ENCODE measurements around the gene VPS37D. TPM values are rescaled to one million over a fixed set of nuclear protein-coding genes. Genes with fewer than 3 reads are reported as not detected.
A peak's percentile ranks its signal among the peaks of the same experiment; 100 is the strongest.
"Not testable (repeated sequence)": the region's sequence is repeated elsewhere in the genome, so short reads cannot be mapped to it uniquely, and the experiment has no call there.

Gene VPS37D
- polyA plus RNA-seq, 1 experiment = 1.8 TPM

DNA sequence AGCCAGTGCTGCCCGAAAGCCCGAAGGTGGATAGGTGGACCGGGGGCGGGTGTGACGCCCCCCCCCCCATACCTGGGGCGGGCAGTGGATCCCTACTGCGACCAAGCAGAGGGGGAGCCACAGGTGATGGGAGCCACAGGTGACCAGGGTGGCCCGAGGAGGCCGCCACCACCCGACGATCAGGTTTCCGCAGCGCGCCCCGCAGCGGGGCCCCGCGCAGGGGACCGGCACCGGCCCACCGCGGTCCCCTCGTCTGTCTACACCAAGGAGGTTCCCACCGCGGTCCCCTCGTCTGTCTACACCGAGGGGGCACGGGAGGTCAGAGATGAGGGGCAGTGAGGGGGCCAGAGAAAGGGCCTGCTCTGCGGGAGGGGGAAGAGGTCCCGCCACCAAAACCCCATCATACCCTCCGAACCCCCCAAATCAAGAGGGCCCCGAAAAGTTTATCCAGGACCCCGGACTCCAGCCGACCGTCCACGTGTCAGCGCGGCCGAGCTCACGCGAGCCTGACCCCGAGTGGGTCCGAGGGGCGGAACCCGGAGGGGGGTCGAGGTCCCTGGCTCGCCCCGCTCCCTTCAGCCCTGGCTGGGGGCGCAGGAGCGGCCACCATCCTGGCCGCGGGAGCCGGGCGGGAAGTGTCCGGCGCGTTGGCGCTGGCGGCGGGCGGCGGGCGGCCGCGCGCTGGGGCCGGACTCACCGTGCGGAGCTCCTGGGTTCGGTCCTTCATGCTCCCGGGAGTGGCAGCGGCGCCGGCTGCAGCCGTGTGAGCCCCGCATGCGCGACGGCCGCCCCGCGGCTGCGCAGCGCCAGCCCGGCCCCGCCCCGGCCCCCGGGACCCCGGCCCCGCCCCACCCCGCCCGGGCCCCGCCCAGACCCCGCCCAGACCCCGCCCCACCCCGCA lies 51.5 kb downstream of the VPS37D start, which contains the start of gene STX1A:
STX1A (minus strand) TSS at position 765 of the 901 bp plus-strand sequence; CDS start at position 727, 38 bp downstream.
- no peak for DNase-seq (ENCODE audit: low read depth, low spot score)
- Histone ChIP-seq H3K9me3 (ENCODE audit: control insufficient read depth, insufficient read depth, low read length) (no peaks in the 10 kb centered on the region; the same call in 1 of the 2 replicates), H3K27ac (ENCODE audit: low read depth, low read length) (no peak within 1 kb of the TSS), H3K27me3 (ENCODE audit: control insufficient read depth, insufficient read depth, low read length) (peaks cover 6% of the 10 kb centered on the region), H3K4me3 (ENCODE audit: low read depth, low read length) (peak within 1 kb of the TSS; percentile 76)
- ChIA-PET POLR2A (interaction anchor here (0.6 to 1.0 kb wide), 4 partner anchors 10 to 132 kb away, joined by 3 to 4 read pairs (median 3); no protein-coding TSS in a partner anchor), CTCF (interaction anchor here (1.0 kb wide), 1 partner anchor 112 kb away, joined by 6 read pairs; no protein-coding TSS in a partner anchor)
- TF ChIP-seq, protein P1, sequence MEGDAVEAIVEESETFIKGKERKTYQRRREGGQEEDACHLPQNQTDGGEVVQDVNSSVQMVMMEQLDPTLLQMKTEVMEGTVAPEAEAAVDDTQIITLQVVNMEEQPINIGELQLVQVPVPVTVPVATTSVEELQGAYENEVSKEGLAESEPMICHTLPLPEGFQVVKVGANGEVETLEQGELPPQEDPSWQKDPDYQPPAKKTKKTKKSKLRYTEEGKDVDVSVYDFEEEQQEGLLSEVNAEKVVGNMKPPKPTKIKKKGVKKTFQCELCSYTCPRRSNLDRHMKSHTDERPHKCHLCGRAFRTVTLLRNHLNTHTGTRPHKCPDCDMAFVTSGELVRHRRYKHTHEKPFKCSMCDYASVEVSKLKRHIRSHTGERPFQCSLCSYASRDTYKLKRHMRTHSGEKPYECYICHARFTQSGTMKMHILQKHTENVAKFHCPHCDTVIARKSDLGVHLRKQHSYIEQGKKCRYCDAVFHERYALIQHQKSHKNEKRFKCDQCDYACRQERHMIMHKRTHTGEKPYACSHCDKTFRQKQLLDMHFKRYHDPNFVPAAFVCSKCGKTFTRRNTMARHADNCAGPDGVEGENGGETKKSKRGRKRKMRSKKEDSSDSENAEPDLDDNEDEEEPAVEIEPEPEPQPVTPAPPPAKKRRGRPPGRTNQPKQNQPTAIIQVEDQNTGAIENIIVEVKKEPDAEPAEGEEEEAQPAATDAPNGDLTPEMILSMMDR (IDR thresholded peaks at IDR 0.05; ENCODE audit: low read depth, low read length) = no peak

DNA sequence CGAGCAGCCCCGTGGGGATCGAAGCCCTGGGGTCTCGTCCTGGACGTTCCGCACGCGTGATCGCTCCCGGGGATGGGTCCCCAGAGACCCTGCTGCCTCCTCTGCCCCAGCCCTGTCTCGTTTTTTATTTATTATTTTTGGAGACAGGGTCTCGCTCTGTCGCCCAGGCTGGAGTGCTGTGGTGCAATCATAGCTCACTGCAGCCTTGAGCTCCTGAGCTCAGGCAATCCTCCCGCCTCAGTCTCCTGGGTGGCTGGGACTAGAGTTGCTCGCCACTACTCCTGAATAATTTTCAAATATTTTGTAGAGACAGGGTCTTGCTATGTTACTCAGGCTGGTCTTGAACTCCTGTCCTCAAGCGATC lies 52.2 kb downstream of the VPS37D start:
- CTCF ChIA-PET = interaction anchor here (1.0 kb wide), 1 partner anchor 113 kb away, joined by 6 read pairs; no protein-coding TSS in a partner anchor

DNA sequence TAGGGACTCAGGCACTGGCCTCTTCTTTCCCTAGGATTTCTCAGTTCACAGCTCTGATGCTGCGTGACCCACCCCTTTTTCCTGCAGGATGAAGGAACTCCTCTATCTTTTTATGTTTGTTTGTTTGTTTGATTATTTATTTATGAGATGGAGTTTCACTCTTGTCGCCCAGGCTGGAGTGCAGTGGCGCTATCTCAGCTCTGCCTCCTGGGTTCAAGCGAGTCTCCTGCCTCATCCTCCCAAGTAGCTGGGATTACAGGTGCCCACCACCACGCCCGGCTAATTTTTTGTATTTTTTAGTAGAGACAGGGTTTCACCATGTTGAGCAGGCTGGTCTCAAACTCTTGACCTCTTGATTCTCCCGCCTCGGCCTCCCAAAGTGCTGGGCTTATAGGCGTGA lies 52.8 kb downstream of the VPS37D start:
- POLR2A ChIA-PET = interaction anchor here (0.7 kb wide), 1 partner anchor 22 kb away, joined by 4 read pairs; no protein-coding TSS in a partner anchor
- CTCF ChIA-PET = interaction anchor here (1.0 kb wide), 1 partner anchor 113 kb away, joined by 6 read pairs; no protein-coding TSS in a partner anchor
- not testable (repeated sequence) for H3K27me3 ChIP-seq (ENCODE audit: control insufficient read depth, insufficient read depth, low read length)

More for the DNA sequence above, 52.2 kb downstream of the VPS37D start:
- Histone ChIP-seq H3K4me3 (ENCODE audit: low read depth, low read length) (peak overlapping the region; percentile 58), H3K9me3 (ENCODE audit: control insufficient read depth, insufficient read depth, low read length) (no peaks in the 10 kb centered on the region; the same call in 1 of the 2 replicates), H3K27me3 (ENCODE audit: control insufficient read depth, insufficient read depth, low read length) (peaks cover 6% of the 10 kb centered on the region), H3K27ac (ENCODE audit: low read depth, low read length) (no peak overlapping the region)
- TF ChIP-seq, protein P1 (IDR thresholded peaks at IDR 0.05; ENCODE audit: low read depth, low read length) = no peak
- POLR2A ChIA-PET = interaction anchor here (0.7 to 1.0 kb wide), 4 partner anchors 12 to 131 kb away, joined by 3 to 4 read pairs (median 3); no protein-coding TSS in a partner anchor
- DNase-seq (ENCODE audit: low read depth, low spot score) = no peak

DNA sequence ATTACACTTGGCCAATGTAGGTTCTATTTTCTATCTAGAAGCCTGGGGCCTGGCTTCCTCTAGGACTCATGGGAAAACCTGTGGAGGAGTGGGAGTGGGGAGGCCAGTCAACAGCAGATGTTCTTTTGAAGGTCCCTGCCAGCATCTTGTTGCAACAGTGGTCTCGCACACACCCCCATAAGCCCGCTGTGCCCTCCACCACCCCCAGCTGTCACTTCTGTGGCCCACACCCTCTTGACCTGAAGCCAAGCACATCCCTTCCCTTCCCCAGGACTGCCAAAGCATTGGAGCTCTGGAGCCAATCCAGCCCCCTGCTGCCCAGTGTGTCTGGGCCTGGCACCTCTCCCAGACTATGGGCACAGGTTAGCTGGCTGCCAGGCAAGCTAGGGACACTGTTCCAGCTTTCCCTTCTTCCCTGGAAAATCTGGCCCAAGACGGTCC lies 53.8 kb downstream of the VPS37D start:
- DNase-seq (ENCODE audit: low read depth, low spot score) = no peak
- Histone ChIP-seq H3K27me3 (ENCODE audit: control insufficient read depth, insufficient read depth, low read length) (peaks cover 6% of the 10 kb centered on the region), H3K27ac (ENCODE audit: low read depth, low read length) (no peak overlapping the region), H3K9me3 (ENCODE audit: control insufficient read depth, insufficient read depth, low read length) (no peaks in the 10 kb centered on the region; the same call in 1 of the 2 replicates), H3K4me3 (ENCODE audit: low read depth, low read length) (no peak overlapping the region)
- ChIA-PET CTCF (interaction anchor here (1.0 kb wide), 1 partner anchor 115 kb away, joined by 3 read pairs; no protein-coding TSS in a partner anchor), POLR2A (no interaction called here)
- TF ChIP-seq, protein P1 (IDR thresholded peaks at IDR 0.05; ENCODE audit: low read depth, low read length) = no peak

More for the DNA sequence above, 52.8 kb downstream of the VPS37D start:
- H3K9me3 ChIP-seq (ENCODE audit: control insufficient read depth, insufficient read depth, low read length); DNase-seq (ENCODE audit: low read depth, low spot score); H3K27ac ChIP-seq (ENCODE audit: low read depth, low read length); H3K4me3 ChIP-seq (ENCODE audit: low read depth, low read length): not testable (repeated sequence)

Small RNA genes lying within 50 kb of the gene (small RNA-seq; reads per million reads assigned to genes)
- not detected for gene MIR4284 (ENCODE audit: insufficient read length, low read depth)

Other genes with a start within 250 kb of the VPS37D start
- 0.56 and 1.2 TPM in 2 replicates for gene FZD9, start 234.1 kb upstream of the VPS37D start, polyA plus RNA-seq (2011; rRNA removed)
- 29.0 and 29.7 TPM in 2 replicates for gene BAZ1B, start 145.5 kb upstream of the VPS37D start, polyA plus RNA-seq (2011; rRNA removed)
- gene BCL7B, start 110.1 kb upstream of the VPS37D start, polyA plus RNA-seq (2011; rRNA removed) = 41.9 and 47.7 TPM in 2 replicates
- 34.7 and 45.8 TPM in 2 replicates for gene TBL2, start 89.3 kb upstream of the VPS37D start, polyA plus RNA-seq (2011; rRNA removed)
- gene MLXIPL, start 43.3 kb upstream of the VPS37D start, polyA plus RNA-seq (2011; rRNA removed) = not detected in 2 replicates
- 5.9 and 6.4 TPM in 2 replicates for gene DNAJC30, start 15.6 kb downstream of the VPS37D start, polyA plus RNA-seq (2011; rRNA removed)
- 48.6 and 49.5 TPM in 2 replicates for gene BUD23, start 15.8 kb downstream of the VPS37D start, polyA plus RNA-seq (2011; rRNA removed)
- 12.9 and 13.7 TPM in 2 replicates for gene STX1A, start 51.8 kb downstream of the VPS37D start, polyA plus RNA-seq (2011; rRNA removed)
- gene ABHD11, start 71.0 kb downstream of the VPS37D start, polyA plus RNA-seq (2011; rRNA removed) = 5.1 and 7.5 TPM in 2 replicates
- gene CLDN3, start 102.4 kb downstream of the VPS37D start, polyA plus RNA-seq (2011; rRNA removed) = not detected in 2 replicates
- gene CLDN4, start 163.2 kb downstream of the VPS37D start, polyA plus RNA-seq (2011; rRNA removed) = 0.15 and 0.16 TPM in 2 replicates
- 2.6 and 4.4 TPM in 2 replicates for gene METTL27, start 174.7 kb downstream of the VPS37D start, polyA plus RNA-seq (2011; rRNA removed)
- not detected in 2 replicates for gene TMEM270, start 193.3 kb downstream of the VPS37D start, polyA plus RNA-seq (2011; rRNA removed)